8988T (cell line): ENCODE results near the gene GPC6.
"Not testable (repeated sequence)": the region's sequence is repeated elsewhere in the genome, so short reads cannot be mapped to it uniquely, and the experiment has no call there.

Source experiments
- DNase-seq: peaks from one replicate; pipeline ENCODE4 v3.0.0; 2011

The GPC6 gene

DNA sequence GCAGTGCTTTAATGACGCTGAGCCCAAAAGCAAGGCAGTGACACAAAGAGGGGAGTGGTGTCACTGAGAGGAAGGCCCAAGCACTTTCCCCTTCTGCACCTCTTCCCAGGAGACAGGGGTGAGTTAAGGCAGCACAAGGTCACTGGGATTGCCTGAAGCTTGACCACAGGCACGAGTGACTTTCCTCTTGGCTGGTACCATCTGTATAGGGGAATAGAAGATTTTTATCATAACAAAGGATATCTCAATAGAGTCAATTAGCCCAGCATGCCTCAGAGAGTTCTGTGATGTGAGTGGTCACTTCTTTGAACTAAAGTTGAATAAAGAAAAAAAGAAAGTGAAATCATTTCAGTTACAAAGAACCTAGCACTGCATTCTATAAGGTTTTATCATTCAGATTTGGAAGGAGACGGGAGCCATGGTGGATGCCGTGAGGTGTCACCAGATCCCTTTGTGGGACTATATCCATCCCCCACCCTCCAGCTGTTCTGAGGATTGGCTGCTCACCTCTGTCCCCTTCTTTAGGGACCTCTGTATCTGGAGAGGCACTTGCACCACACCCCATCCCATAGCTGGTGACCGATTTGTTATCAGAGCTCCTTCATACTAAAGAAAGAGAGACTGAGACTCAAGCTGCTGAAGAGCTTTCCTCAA lies 961.7 kb downstream of the GPC6 start:
- no peak for DNase-seq

DNA sequence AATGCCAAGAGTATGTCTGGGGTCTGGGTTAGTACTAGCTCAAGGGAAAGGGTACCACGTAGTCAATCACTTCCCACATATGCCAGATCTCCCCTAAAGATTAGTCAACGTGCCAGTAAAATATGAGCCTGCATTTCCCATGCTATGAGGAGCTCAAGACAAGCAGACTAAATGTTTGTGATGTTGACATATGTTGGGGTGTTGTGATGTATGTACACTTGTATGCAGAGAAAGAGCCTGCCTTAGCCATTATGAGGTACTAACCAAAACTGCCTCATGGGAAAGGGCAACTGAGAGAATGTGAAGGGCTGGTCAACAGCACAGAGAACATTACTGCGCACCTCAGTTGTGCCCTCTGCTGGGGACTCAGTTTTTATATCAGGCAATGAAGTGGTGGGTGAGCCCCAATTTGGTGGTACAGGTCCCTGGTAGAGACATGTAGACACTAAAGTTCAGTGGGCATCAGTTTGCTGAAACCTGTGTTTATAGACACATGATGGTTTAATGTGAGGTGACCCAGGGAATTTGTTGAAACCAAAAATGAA lies 965.9 kb downstream of the GPC6 start:
- DNase-seq: no peak

DNA sequence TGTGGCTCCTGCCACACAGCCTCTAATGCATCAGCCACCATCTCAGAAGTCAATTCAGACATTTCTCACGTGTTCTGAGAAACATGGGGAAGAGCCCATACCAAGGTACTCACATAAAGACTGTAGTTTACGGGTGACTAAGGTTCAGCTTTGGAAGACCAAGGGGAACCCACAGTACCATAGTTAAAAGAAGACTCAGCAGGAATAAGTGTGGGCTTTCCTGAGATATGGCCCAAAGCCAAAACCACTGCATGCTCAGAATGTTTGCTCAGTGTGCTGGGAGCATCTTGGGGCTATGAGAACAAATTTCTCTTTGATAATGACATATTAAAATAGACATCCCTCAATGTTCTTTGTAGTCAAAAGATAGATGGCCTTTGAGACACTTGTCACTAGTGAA lies 969.1 kb downstream of the GPC6 start:
- DNase-seq: no peak

DNA sequence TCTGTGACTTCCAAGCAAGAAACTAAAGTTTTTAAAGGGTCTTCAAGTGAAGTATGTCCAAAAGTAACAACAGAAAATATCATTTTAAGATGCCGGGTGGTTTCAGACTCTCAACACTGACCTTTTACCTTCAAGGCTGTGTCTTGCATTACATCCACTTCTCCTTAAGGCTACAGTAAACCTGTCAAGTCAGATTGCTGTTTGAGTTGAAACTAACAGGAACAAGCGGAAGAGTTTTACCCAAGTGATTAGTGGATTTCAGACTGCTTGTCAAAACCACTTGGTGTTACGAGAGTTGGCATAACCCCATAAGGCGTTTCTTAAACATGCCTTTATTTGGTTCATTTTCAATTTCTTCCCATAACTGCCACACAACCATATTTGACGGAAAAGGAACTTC lies 969.8 kb downstream of the GPC6 start:
- DNase-seq: no peak

DNA sequence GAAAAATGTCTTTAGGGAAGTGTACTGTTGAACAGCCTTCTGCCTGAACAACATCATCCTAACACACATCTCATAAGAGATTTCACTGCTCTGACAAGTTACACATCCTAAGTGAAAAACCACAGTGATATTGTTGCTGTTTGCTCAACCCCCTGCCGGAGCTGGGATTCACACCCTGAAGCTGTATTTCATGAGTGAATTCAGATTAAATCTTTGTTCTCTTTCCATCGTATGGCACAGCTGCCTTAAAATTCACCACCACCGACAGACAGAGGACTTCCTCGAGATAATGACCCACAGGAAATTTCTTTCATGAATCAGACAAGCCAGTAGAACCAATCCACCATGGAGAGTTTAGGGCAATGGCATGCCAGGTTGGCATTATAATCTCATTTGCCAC lies 972.1 kb downstream of the GPC6 start:
- DNase-seq: no peak

DNA sequence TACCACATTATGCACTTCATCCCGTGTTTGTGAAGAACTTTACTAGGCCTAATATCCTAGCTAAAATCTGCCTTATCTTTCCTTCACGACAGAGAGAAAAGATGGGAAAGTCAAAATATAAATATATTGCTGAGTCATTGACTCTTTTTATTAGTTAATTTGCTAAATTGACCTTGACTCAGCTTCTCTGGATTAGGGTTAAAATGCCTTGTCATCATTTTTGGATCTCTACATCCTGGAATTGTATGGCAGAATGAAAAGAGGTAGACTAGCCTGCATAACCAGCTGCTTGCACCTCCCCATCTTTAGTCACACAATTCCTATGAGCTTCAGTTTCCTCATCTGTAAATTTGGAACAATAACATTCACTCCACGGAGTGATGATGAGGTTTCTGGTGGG lies 972.5 kb downstream of the GPC6 start:
- DNase-seq: no peak

DNA sequence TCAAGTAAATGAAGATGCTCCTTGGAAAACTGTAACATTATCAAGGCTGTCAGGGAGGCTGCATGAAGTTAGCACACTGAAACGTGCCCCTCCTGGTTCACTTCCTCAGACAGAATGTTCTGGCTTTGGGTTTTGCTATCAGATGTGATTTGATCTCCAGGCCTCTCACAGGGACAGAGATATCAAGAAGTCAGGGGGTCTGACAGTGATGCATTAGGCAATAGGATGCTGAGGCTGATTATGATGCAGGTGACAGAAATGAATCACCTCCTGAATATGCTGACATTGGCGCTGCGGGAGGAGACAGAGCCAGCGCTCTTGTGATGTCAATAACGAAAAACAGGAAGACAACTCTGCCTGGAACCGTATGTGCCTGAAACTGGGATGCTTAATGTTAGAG lies 974.4 kb downstream of the GPC6 start:
- DNase-seq: no peak

DNA sequence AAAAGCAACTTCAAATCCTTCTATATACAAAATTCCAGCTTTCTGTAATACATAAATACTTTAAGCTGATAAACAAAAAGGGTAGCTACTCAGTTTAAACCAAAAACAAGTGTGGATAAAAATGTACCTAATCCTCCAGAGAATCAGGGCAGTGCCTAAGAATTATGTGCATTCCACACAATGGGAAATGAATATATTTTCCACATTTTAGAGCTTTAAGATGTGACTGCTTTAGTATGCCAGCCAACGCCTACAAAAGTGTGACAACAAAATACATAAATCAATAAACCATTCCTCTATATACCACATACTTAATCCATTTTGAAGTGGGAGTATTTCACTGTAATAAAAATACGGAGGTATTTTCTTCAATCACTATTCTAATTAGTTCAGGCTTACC lies 977.6 kb downstream of the GPC6 start:
- no peak for DNase-seq

DNA sequence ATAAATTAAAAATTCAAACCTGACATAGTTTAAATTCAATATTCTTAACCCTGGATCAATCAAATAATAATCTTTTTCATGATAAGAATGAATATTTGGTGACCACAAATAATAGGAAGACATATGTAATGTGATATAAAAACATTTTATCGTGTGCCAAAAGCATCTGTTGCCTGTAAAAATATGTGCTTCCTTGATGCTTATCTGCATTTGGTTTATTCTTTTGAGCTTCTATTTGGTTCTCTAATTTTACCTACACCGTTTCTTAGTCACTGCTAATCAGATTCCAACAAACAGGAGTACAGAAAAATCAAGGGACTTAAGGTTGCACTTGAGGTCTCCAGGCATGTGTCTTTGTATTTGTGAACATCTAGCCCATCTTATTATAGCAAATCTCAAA lies 978.3 kb downstream of the GPC6 start:
- DNase-seq: no peak

DNA sequence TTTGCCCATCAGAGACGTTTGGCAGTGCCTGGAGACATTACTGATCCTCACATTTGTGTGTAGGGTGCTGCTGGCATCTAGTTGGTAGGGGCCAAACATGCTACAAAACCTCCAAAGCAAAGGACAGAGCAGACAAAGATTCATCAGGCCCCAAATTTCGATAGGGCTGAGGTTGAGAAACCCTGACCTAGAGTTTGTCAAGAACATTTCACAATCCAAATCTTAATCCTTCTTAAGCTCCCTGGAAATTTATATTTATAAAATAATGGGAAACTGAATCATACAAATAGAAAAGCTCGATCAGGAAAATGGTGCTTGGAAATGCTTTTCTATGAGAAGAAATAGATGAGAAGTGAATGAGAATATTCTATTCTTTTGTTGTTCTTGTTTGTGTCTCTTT lies 979.3 kb downstream of the GPC6 start:
- no peak for DNase-seq

DNA sequence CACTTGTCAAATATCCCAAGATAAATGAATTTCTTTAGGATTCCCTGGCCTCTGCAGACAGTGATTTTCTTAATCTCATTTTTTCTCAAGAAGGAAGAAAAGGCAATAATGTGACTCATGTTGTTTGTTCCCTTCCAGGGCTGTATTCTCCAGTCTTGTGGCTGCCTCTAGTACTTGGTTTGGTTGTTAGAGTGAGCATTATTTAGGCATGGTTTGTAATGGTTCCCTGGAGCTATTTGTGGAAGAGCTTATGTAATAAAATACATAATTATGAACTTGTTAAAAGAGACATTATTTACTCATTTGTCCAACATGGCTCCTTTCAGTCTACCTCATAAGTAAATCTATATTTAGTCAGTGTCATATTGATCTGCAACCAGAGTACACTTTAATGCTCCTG lies 982.5 kb downstream of the GPC6 start:
- no peak for DNase-seq

DNA sequence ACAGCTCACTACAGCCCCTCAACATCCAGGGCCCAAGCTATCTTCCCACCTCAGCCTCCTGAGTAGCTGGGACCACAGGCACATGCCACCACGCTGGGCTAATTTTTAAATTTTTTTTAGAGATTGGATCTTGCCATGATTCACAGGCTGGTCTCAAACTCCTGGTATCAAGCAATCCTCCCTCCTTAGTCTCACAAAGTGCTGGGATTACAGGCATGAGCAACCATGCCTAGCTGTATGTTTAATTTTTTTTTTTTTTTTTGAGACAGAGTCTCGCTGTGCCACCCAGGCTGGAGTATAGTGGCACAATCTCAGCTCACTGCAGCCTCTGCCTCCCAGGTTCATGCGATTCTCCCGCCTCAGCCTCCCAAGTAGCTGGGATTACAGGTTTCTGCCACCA lies 983.3 kb downstream of the GPC6 start:
- DNase-seq: not testable (repeated sequence)

DNA sequence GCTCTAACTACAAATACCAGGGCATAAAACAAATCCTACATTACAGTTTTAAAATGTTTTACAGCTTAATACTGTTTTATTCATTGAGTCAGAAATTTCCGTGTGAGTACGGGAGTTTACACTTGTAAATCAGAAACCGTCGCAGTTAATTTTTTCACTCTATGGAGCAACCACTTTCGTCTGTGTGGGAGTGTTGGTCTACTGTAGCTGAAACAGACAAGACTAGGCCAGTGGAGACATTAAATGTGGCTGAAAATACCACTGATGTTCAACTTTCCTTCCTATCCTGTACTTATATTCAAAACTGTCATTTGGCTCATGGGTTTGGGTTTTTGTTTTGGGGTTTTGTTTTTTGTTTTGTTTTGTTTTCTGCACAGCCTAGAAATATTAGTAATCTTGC lies 984.2 kb downstream of the GPC6 start:
- no peak for DNase-seq

DNA sequence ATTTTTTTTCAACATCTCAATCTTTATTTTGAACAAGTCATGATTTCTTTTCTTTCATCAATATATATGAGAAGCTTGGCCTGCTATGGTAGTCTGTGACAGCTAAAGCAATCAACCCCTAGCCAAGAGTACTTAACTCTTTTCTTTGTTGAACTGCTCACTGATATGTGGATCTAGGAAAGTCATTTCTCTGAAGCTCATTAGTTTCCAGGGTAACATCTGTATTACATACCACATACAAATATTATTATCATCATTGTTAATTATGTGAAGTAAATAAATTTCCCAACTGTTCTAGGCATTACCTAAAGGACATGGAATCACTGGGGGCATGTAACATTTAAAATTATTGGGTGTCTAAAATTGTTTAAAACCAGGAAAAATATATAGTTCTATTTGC lies 985.6 kb downstream of the GPC6 start:
- no peak for DNase-seq

DNA sequence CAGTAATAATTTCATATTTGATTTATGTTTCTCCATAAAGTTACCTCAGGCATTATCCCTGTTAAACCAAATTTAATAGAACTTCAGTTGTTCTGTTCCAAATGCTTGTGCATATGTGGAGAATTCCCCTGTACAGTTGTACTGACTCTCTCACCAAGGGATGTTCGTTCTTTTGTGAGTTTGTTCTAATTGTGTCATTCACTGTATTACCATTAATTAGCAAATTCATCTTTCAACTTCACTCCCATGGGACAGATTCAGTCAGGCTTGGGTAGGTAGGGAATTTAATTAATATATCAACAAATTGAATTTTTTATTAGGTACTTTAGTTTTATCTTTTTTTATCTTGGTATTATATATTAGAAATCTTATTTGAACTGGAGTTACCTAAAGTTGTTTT lies 987.5 kb downstream of the GPC6 start:
- DNase-seq: no peak

DNA sequence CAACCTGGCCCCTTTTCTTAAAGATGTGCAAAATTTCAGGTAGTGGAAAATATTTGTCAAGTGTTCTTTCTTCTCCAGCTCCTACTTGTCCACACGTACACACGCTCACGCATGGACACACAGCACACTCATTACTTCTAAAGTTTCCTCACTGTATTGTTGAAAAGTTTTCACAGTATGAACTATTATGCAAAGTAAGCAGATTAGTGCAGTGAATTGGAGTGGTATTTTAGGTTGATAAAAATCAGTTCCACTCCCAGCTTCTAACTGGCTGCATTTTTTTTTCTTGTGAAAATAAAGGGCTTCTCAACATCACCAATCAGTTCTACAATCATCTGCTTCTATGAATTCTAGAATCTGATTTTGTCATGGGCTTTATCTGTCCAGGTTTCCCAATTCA lies 988.4 kb downstream of the GPC6 start:
- DNase-seq: no peak

DNA sequence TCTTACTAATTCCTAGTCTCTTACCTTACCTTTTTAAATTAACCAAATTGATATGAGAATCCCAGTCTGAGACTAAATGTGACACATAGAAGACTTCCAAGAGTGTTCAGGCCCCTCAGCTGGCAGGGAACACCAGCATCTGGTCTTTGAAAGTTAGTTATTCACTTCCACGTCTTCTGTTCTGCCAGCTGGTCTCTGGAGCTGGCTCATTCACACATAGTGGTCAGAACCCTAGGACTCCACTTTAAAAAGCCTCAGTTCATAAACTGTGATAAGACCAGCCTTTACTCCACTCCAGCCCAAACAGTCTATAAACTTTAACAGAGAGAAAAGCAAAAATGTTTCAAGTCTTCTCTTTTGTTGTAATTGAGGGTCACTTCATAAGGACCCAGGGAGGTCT lies 989.9 kb downstream of the GPC6 start:
- DNase-seq: no peak

DNA sequence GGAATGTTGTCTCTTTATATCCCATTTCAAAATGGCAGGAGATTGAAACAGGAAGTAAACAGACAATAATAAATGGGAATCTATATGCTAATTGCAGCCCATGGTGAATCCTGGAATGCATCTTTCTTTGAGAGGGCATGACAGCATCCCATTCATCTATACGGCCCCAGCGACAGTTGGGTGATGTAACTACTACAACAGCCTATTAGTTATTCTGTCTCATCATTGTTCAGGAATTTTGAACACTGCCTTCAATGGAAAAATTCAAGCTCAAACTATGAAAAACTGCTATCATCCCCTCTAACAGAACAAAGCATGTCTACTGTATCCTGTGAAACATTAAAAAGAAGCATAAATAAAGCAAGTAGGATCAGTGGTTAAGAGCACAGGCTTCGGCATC lies 990.8 kb downstream of the GPC6 start:
- DNase-seq: no peak

DNA sequence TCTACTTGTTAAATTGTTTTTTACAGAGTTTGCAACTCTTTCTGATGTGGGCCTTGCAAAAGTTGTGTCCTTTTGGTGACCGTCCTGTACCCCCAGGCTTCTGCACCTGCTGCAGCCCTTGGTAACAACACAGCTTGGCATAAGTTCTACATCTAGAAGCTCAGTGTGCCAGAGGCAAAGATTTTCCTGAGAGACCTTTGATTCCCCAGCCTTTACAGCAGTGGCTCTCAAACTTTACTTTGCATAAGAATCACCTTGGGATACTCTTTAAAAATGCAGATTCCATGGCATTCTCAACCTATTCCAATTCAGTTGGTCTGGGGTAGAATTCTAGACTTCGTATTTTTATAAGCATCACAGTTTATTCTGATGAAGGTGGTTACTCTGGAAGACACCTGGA lies 991.9 kb downstream of the GPC6 start:
- no peak for DNase-seq

DNA sequence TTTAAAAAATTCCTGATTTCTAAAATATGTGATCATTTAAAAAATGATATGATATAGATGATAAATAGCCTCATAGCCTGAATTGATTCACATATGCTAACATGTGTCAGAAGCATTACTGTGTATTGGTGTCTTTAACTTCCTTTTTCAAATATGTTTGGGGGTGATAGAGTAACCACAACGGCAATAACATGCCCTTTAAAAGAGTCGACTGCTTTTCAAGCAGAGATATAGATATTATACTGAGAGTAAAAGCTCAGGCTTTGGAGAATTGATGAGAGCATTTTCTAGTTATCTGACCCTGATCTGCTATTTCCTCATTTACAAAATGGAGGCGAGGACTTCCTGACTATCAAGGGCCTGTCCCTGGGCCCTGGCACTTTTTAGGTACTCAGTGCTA lies 992.3 kb downstream of the GPC6 start:
- no peak for DNase-seq

DNA sequence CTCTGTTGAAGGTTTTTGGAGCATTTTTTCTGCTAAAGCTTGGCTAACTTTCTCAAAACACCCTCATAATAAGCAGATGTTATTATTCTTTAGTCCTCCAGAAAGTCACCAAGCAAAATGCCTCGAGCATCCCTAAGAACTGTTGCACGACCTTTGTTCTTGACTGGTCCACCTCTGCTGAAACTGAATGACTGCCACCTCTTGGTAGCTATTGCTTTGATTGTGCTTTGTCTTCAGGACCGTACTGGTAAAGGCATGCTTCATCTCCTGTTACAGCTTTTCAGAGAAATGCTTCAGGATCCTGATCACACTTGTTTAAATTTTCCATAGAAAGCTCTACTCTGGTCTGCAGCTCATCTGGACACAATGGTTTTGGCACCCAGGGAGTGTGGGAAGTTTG lies 998.1 kb downstream of the GPC6 start:
- DNase-seq: no peak

DNA sequence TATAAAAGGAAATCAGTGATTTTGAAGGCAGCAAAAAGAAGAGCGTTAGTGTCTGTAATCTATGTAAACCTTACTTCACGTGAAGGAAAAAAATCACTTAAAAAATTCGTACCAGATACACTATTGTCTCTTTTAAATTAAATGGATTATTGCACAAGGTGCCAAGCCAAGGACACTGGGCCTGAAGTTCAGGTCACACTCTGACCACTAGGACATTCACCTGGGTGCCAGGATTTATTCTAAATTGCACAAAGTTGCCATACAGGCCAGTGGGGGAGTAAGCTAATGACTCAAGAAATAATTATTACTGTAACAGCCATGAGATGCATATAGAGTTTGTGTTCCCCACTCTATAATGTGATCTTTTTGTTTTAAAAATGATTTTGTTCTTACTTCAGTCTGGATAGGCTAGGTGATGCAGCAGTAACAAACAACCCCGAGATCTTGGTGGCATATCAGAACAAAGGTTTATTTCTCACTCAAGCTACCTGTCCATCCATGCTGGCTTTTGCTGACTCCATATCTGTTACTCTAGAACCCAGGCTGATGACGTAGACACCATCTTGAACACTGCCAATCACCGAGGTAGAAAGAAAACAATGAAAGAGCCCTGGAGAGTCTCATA lies 1000.8 kb downstream of the GPC6 start:
- DNase-seq: no peak

DNA sequence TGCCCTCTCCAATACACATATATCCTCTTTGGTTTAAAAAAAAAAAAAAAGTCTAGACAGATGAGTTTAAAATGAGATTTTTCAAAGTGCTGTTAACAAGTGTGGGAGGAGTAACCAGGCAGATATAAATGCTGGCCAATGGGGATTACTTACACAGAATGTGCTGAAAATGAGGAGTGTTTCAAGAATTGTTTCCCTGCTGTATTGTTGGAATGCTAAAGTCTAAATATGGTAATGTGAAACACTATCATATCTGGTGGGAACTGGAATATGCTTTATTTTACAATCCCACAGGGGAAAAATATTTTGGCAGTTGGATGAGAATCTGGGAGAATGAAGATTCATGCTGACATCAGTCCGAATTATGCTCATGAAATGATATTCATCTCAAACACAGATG lies 1002.2 kb downstream of the GPC6 start:
- DNase-seq: no peak

DNA sequence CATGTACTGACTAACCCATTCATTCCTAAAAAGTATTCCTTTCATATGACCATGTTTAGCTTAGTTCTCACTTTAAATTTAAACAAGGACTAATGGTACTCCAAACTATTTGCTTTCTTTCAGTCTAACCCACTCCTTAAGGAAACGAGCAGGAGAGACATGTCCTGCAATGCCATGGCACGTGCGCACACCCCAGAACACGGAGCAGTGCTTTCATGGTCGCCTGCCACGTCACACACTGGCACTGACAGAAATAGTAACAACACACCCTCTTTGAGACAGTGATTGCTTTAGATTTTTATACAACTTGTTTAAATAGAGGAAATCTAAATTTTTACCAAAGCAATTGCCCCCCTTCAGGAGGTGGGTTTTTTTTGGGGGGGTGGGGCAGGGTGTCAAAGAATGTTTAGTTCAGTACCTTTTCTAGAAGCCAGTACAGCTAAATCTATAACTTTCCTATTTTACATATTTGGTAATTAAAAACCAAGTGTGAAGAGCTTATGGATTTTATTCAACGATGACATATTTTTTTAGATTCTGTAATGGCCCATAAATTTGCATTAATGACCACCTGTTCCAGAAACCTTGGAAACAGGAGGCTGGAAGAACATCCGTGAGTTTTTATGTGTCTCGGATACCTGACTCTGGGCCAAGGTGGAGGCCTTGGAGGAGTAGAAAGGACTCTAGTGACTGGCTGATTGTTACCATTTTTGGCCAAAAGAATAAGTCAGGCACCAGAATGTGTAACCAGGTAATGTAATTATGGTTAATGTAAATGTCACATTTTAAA lies 1005.7 kb downstream of the GPC6 start:
- no peak for DNase-seq
